HG03064 (cell line): ENCODE measurements around the gene MRPL16.

Experiments
- ATAC-seq: cut with Tn5 transposase; IDR thresholded peaks from one replicate; pipeline ENCODE4 v1.9.1; 2021; ENCODE audit warnings: low read depth; ENCODE audit not compliant: unreplicated experiment

MRPL16 gene

GRCh38 chr11:59776210-59777066, 34.1 kb downstream of the MRPL16 start:
- no peak for ATAC-seq

GRCh38 chr11:59773083-59773440, 37.5 kb downstream of the MRPL16 start:
- ATAC-seq, result no peak

GRCh38 chr11:59771605-59772004, 39.0 kb downstream of the MRPL16 start:
- no peak for ATAC-seq

GRCh38 chr11:59770869-59771268, 39.7 kb downstream of the MRPL16 start:
- ATAC-seq, result no peak

GRCh38 chr11:59770319-59770718, 40.3 kb downstream of the MRPL16 start:
- ATAC-seq, result no peak

GRCh38 chr11:59769828-59770227, 40.8 kb downstream of the MRPL16 start:
- no peak for ATAC-seq

- ATAC-seq, result no peak
Observed at GRCh38 chr11:59769111-59769510, 41.5 kb downstream of the MRPL16 start.

GRCh38 chr11:59767225-59767611, 43.4 kb downstream of the MRPL16 start:
- no peak for ATAC-seq

- no peak for ATAC-seq
Observed at GRCh38 chr11:59766542-59767224, 43.9 kb downstream of the MRPL16 start.

GRCh38 chr11:59765068-59765735, 45.4 kb downstream of the MRPL16 start:
- no peak for ATAC-seq

- no peak for ATAC-seq
Observed at GRCh38 chr11:59761993-59762392, 48.6 kb downstream of the MRPL16 start.

GRCh38 chr11:59760771-59761170, 49.8 kb downstream of the MRPL16 start:
- ATAC-seq, result no peak

- ATAC-seq, result no peak
Observed at GRCh38 chr11:59759900-59760299, 50.7 kb downstream of the MRPL16 start.

- ATAC-seq, result no peak
Observed at GRCh38 chr11:59758401-59759037, 52.1 kb downstream of the MRPL16 start.

GRCh38 chr11:59756845-59757244, 53.7 kb downstream of the MRPL16 start:
- ATAC-seq, result no peak

- no peak for ATAC-seq
Observed at GRCh38 chr11:59756558-59756840, 54.1 kb downstream of the MRPL16 start.
